ENCODE data around the gene AP3D1. TPM values are rescaled to one million over a fixed set of nuclear protein-coding genes. Genes with fewer than 3 reads are reported as not detected.
"Not testable (repeated sequence)": the region's sequence is repeated elsewhere in the genome, so short reads cannot be mapped to it uniquely, and the experiment has no call there.

AP3D1 gene
- total RNA-seq, 2 donors from 2014 or later, result 82.2 to 86.0 TPM

- Mint-ChIP-seq H3K27me3 (no peaks in the 10 kb centered on the region), H3K4me3 (peak overlapping the region; percentile 25), H3K27ac (no peak overlapping the region), H3K4me1 (peaks cover 3% of the 10 kb centered on the region), H3K36me3 (ENCODE audit: low read depth) (peaks cover 2% of the 10 kb centered on the region)
- H3K9me3 ChIP-seq (ENCODE audit: control insufficient read depth, low read length, poor library complexity, severe bottlenecking), result no peaks in the 10 kb centered on the region
- DNase-seq (no peak), ATAC-seq (no peak)
These were observed 15.6 kb downstream of the AP3D1 start for GRCh38 chr19:2135474-2136402.

- no peak overlapping the region for H3K27ac Mint-ChIP-seq
- H3K4me3 Mint-ChIP-seq, result no peak overlapping the region
- no peak for ATAC-seq
- H3K27me3 Mint-ChIP-seq, result no peaks in the 10 kb centered on the region
- peaks cover 3% of the 10 kb centered on the region for H3K4me1 Mint-ChIP-seq
- DNase-seq, result no peak
- no peaks in the 10 kb centered on the region for H3K9me3 ChIP-seq (ENCODE audit: control insufficient read depth, low read length, poor library complexity, severe bottlenecking)
- H3K36me3 Mint-ChIP-seq (ENCODE audit: low read depth), result peaks cover 2% of the 10 kb centered on the region
These were observed 18.5 kb downstream of the AP3D1 start for GRCh38 chr19:2132731-2133490.

DNA sequence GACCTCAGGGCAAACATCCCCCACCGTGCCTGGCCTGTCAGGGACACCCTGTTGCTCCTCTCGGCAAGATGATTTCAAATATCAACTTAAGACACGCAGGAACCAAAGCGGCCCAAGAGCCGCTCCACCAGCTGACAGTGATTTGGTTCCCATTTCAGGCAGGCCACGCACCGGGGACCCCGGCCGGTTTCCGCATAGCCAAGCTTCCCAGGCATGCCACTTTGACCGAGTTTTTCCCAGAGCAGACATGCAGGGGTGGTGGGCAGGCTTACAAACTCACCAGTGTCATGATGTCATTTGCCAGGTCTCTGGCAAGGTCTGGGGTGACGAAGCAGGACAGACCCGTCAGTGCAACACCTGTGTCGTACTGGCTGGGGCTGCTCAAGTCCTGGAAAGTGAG, 19.2 kb downstream of the AP3D1 start:
- Mint-ChIP-seq H3K27ac (no peak overlapping the region), H3K4me3 (no peak overlapping the region)

GRCh38 chr19:2131012-2131975, 20.1 kb downstream of the AP3D1 start:
- DNase-seq; H3K9me3 ChIP-seq (ENCODE audit: control insufficient read depth, low read length, poor library complexity, severe bottlenecking); H3K27me3 Mint-ChIP-seq; ATAC-seq; H3K4me3 Mint-ChIP-seq; H3K36me3 Mint-ChIP-seq (ENCODE audit: low read depth); H3K4me1 Mint-ChIP-seq: not testable (repeated sequence)
- H3K27ac Mint-ChIP-seq, result peak overlapping the region; percentile 71

More for the DNA sequence above, 19.2 kb downstream of the AP3D1 start:
- DNase-seq (no peak), ATAC-seq (no peak)
- H3K4me1 Mint-ChIP-seq, result peaks cover 3% of the 10 kb centered on the region
- H3K9me3 ChIP-seq (ENCODE audit: control insufficient read depth, low read length, poor library complexity, severe bottlenecking), result no peaks in the 10 kb centered on the region
- H3K36me3 Mint-ChIP-seq (ENCODE audit: low read depth), result no peaks in the 10 kb centered on the region
- no peaks in the 10 kb centered on the region for H3K27me3 Mint-ChIP-seq

- H3K9me3 ChIP-seq (ENCODE audit: control insufficient read depth, low read length, poor library complexity, severe bottlenecking), result no peaks in the 10 kb centered on the region
- DNase-seq (no peak), ATAC-seq (no peak)
- Mint-ChIP-seq H3K4me1 (no peaks in the 10 kb centered on the region), H3K36me3 (ENCODE audit: low read depth) (no peaks in the 10 kb centered on the region), H3K27me3 (no peaks in the 10 kb centered on the region), H3K27ac (peak overlapping the region; percentile 71), H3K4me3 (no peak overlapping the region)
These were observed 21.2 kb downstream of the AP3D1 start for GRCh38 chr19:2129892-2130770.

DNA sequence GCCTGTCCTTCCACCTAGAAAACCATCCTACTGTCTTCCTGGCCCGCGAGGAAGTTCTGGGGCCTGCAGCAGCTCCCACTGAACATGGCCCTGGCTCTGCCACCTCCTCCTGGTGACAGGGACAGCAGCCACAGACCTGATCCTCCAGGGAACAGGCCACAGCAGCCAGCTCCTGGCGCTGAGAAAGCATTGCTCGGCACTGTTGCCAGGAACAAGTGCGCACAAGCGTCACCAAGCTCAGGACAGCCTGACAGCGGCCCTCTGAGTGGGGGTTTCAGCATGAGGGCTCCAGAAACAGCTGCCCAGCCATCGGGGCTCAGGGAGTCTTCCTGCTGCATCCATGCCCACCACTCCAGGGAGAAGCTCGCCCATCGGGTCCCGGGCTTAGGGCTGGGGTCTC, 21.9 kb downstream of the AP3D1 start:
- Mint-ChIP-seq H3K27me3 (no peaks in the 10 kb centered on the region), H3K4me1 (no peaks in the 10 kb centered on the region), H3K4me3 (no peak overlapping the region), H3K27ac (peak overlapping the region; percentile 27), H3K36me3 (ENCODE audit: low read depth) (no peaks in the 10 kb centered on the region)
- no peak for DNase-seq
- no peaks in the 10 kb centered on the region for H3K9me3 ChIP-seq (ENCODE audit: control insufficient read depth, low read length, poor library complexity, severe bottlenecking)
- no peak for ATAC-seq

DNA sequence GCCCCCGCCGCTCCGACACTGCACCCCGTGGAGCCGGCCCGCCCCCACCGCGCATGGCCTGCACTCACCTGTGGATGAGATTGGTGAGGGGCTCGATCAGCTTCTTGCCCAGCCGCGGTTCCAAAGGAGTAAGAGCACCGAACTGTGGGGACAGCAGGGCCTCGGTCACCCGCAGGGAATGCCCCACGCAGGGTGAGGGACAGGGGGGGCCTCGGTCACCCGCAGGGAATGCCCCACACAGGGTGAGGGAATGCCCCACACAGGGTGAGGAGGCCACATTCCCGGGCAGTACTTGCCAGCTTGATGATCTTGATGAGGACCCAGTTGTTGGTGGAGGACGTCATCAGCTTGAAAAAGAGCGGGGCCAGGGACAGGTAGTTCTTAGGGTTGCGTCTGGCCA, 22.3 kb downstream of the AP3D1 start:
- no peak overlapping the region for H3K4me3 Mint-ChIP-seq
- H3K36me3 Mint-ChIP-seq (ENCODE audit: low read depth), result no peaks in the 10 kb centered on the region
- H3K27me3 Mint-ChIP-seq, result no peaks in the 10 kb centered on the region
- DNase-seq (no peak), ATAC-seq (no peak)
- H3K4me1 Mint-ChIP-seq, result no peaks in the 10 kb centered on the region
- no peaks in the 10 kb centered on the region for H3K9me3 ChIP-seq (ENCODE audit: control insufficient read depth, low read length, poor library complexity, severe bottlenecking)
- H3K27ac Mint-ChIP-seq, result peak overlapping the region; percentile 27

DNA sequence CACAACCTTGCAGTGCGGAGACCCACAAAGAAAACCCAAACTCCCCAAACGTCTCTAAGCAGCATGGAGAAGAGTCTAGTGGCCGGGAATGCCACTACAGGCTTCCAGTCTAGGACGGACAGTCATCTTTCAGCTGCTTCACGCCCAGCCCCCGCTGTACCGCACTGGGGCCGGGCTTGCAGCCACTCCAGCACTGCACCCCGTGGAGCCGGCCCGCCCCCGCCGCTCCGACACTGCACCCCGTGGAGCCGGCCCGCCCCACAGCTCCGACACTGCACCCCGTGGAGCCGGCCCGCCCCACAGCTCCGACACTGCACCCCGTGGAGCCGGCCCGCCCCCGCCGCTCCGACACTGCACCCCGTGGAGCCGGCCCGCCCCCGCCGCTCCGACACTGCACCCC, 23.1 kb downstream of the AP3D1 start:
- not testable (repeated sequence) for H3K4me3 Mint-ChIP-seq; H3K27ac Mint-ChIP-seq; H3K4me1 Mint-ChIP-seq; H3K27me3 Mint-ChIP-seq; ATAC-seq; H3K9me3 ChIP-seq (ENCODE audit: control insufficient read depth, low read length, poor library complexity, severe bottlenecking); H3K36me3 Mint-ChIP-seq (ENCODE audit: low read depth); DNase-seq

DNA sequence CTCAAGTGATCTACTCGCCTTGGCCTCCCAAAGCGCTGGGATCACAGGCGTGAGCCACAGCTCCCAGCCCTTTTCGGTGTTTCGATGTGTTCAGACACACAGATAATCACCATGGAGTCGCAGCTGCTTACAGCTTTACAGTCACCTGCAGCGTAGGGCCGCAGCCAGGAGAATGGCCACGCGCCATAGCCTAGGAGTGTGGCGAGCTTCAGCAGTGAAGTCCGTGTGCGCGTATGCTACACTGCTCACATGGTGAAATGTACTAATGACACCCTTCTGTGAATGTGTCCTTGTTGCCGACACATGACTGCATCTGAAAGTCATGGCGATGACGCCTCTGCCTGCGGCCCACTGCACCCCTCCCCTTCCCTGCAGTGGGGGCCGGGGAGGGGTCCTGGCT, 23.6 kb downstream of the AP3D1 start:
- Mint-ChIP-seq H3K4me1 (no peaks in the 10 kb centered on the region), H3K27me3 (no peaks in the 10 kb centered on the region), H3K36me3 (ENCODE audit: low read depth) (no peaks in the 10 kb centered on the region), H3K4me3 (no peak overlapping the region), H3K27ac (no peak overlapping the region)
- DNase-seq (no peak), ATAC-seq (no peak)
- H3K9me3 ChIP-seq (ENCODE audit: control insufficient read depth, low read length, poor library complexity, severe bottlenecking), result no peaks in the 10 kb centered on the region

- Mint-ChIP-seq H3K36me3 (ENCODE audit: low read depth) (no peaks in the 10 kb centered on the region), H3K27ac (no peak overlapping the region), H3K4me3 (no peak overlapping the region), H3K27me3 (no peaks in the 10 kb centered on the region), H3K4me1 (no peaks in the 10 kb centered on the region)
- no peaks in the 10 kb centered on the region for H3K9me3 ChIP-seq (ENCODE audit: control insufficient read depth, low read length, poor library complexity, severe bottlenecking)
- no peak for ATAC-seq
- no peak for DNase-seq
These were observed 24.4 kb downstream of the AP3D1 start for GRCh38 chr19:2126879-2127518.

GRCh38 chr19:2123682-2124387, 27.5 kb downstream of the AP3D1 start:
- no peaks in the 10 kb centered on the region for H3K27me3 Mint-ChIP-seq
- peaks cover 2% of the 10 kb centered on the region for H3K4me1 Mint-ChIP-seq
- H3K4me3 Mint-ChIP-seq, result no peak overlapping the region
- no peak overlapping the region for H3K27ac Mint-ChIP-seq
- ATAC-seq (no peak), DNase-seq (no peak)
- no peaks in the 10 kb centered on the region for H3K36me3 Mint-ChIP-seq (ENCODE audit: low read depth)
- no peaks in the 10 kb centered on the region for H3K9me3 ChIP-seq (ENCODE audit: control insufficient read depth, low read length, poor library complexity, severe bottlenecking)

All from T-helper 17 cell (primary cell).